ENCODE measurements around the gene HIBADH. TPM values are rescaled to one million over a fixed set of nuclear protein-coding genes. Genes with fewer than 3 reads are reported as not detected.

Gene HIBADH
- total and polyA plus RNA-seq, 2 donors (not counting 3 experiments of a cell fraction or from before 2014, with no cell fraction given): 22.6 to 30.5 TPM

DNA sequence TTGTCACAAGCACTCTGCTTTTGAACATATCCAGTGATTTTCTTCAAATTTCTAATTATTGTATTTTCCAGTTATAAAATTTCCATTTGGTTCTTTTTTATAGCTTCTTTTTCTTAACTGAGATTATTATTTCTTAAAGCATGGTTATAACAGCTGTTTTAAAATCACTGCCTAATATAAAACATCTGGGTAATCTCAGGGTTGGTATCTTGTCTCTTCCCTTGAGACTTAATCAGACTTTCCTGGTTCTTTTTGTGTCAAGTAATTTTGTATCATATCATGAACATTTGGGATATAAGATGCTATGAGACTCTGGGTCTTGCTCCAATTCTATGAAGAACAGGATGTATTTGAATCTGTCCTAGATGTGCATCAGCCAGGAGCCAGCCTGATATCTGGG, 93.6 kb downstream of the HIBADH start:
- H3K27me3 ChIP-seq (ENCODE audit: control insufficient read depth in 2 of 2, insufficient read depth in 2 of 2, low read length in 2 of 2): no peaks in the 10 kb centered on the region
- no peaks in the 10 kb centered on the region for H3K9me1 ChIP-seq (replicated peaks; ENCODE audit: control insufficient read depth, extremely low read depth, insufficient read depth, low read length)
- ChIA-PET POLR2A (no interaction called here), CTCF (interaction anchor here (0.9 to 1.4 kb wide), 4 partner anchors 12 to 198 kb away, joined by 3 read pairs; no protein-coding TSS in a partner anchor)
- no peak overlapping the region for H3K9ac ChIP-seq (replicated peaks; ENCODE audit: extremely low read depth, insufficient read depth, low read length)
- no peak for TF ChIP-seq MAX (IDR thresholded peaks at IDR 0.05; ENCODE audit: insufficient read depth, insufficient read length)
- TF ChIP-seq CTCF (IDR thresholded peaks at IDR 0.05; ENCODE audit: extremely low read depth in 1 of 2, insufficient read depth in 1 of 2, low read depth in 1 of 2, low read length in 2 of 2): no peak
- TF ChIP-seq EZH2 (IDR thresholded peaks at IDR 0.05; ENCODE audit: borderline replicate concordance, low read depth, low read length, severe bottlenecking): no peak
- no peak for TF ChIP-seq GATA2 (IDR thresholded peaks at IDR 0.05; ENCODE audit: insufficient read depth, insufficient read length, low read depth, low read length)
- no peak for TF ChIP-seq MYC (IDR thresholded peaks at IDR 0.05; ENCODE audit: low read depth, low read length)
- DNase-seq (ENCODE audit: low read depth, low spot score) (no peak), FAIRE-seq (no peak)
- H3K36me3 ChIP-seq (ENCODE audit: control insufficient read depth in 2 of 2, extremely low read depth in 1 of 2, insufficient read depth in 2 of 2, low read length in 2 of 2): no peaks in the 10 kb centered on the region
- dilution Hi-C loops (cut with MboI; ENCODE audit: extremely low pct_ligation_motif_present, low sequenced_read_pairs): no loop called here
- H3K27ac ChIP-seq (ENCODE audit: insufficient read depth, low read depth, low read length): no peak overlapping the region
- H2AFZ ChIP-seq (ENCODE audit: low read depth, low read length): no peak overlapping the region
- intact Hi-C loops (cut with micrococcal nuclease): no loop called here
- no peak overlapping the region for H3K4me3 ChIP-seq (replicated peaks in 1 of 3; ENCODE audit: insufficient read depth in 1 of 3, low read depth in 1 of 3, low read length in 3 of 3)
- H4K20me1 ChIP-seq (replicated peaks; ENCODE audit: control insufficient read depth, extremely low read depth, insufficient read depth, low read length): no peaks in the 10 kb centered on the region
- no TSS peak for BruUV-seq (replicated peaks)
- no peaks in the 10 kb centered on the region for H3K9me3 ChIP-seq (replicated peaks; ENCODE audit: control insufficient read depth, insufficient read depth, low read length)
- no peak overlapping the region for H3K4me2 ChIP-seq (ENCODE audit: insufficient read depth, low read length)
- no peaks in the 10 kb centered on the region for H3K4me1 ChIP-seq (ENCODE audit: control insufficient read depth, extremely low read depth, insufficient read depth, low read length)
- H3K79me2 ChIP-seq (ENCODE audit: control insufficient read depth, insufficient read depth, low read length): no peaks in the 10 kb centered on the region

GRCh38 chr7:27567266-27567665, 95.4 kb downstream of the HIBADH start:
- BruUV-seq (replicated peaks): no TSS peak
- no peaks in the 10 kb centered on the region for H3K4me1 ChIP-seq (ENCODE audit: control insufficient read depth, extremely low read depth, insufficient read depth, low read length)
- H3K9me1 ChIP-seq (replicated peaks; ENCODE audit: control insufficient read depth, extremely low read depth, insufficient read depth, low read length): no peaks in the 10 kb centered on the region
- H3K36me3 ChIP-seq (ENCODE audit: control insufficient read depth in 2 of 2, extremely low read depth in 1 of 2, insufficient read depth in 2 of 2, low read length in 2 of 2): no peaks in the 10 kb centered on the region
- no peak overlapping the region for H3K4me3 ChIP-seq (replicated peaks in 1 of 3; ENCODE audit: insufficient read depth in 1 of 3, low read depth in 1 of 3, low read length in 3 of 3)
- H3K4me2 ChIP-seq (ENCODE audit: insufficient read depth, low read length): no peak overlapping the region
- H4K20me1 ChIP-seq (replicated peaks; ENCODE audit: control insufficient read depth, extremely low read depth, insufficient read depth, low read length): no peaks in the 10 kb centered on the region
- no peaks in the 10 kb centered on the region for H3K79me2 ChIP-seq (ENCODE audit: control insufficient read depth, insufficient read depth, low read length)
- FAIRE-seq (no peak), DNase-seq (ENCODE audit: low read depth, low spot score) (no peak)
- H2AFZ ChIP-seq (ENCODE audit: low read depth, low read length): no peak overlapping the region
- H3K27ac ChIP-seq (ENCODE audit: insufficient read depth, low read depth, low read length): no peak overlapping the region
- dilution Hi-C loops (cut with MboI; ENCODE audit: extremely low pct_ligation_motif_present, low sequenced_read_pairs) (no loop called here), intact Hi-C loops (cut with micrococcal nuclease) (no loop called here)
- H3K27me3 ChIP-seq (ENCODE audit: control insufficient read depth in 2 of 2, insufficient read depth in 2 of 2, low read length in 2 of 2): no peaks in the 10 kb centered on the region
- no peak for TF ChIP-seq MAX (IDR thresholded peaks at IDR 0.05; ENCODE audit: insufficient read depth, insufficient read length)
- ChIA-PET CTCF (no interaction called here), POLR2A (no interaction called here)
- no peak overlapping the region for H3K9ac ChIP-seq (replicated peaks; ENCODE audit: extremely low read depth, insufficient read depth, low read length)
- H3K9me3 ChIP-seq (replicated peaks; ENCODE audit: control insufficient read depth, insufficient read depth, low read length): no peaks in the 10 kb centered on the region

Measured in endothelial cell of umbilical vein (primary cell).